HL-60 (cell line): Measurements from ENCODE around the gene TSPAN11.

Source experiments
- DNase-seq, 2 experiments: peaks; one replicate each; pipeline ENCODE4 v3.0.0-alpha.2; 2010 to 2020; ENCODE audit warnings: low read depth in 1 of 2, low spot score in 1 of 2
- H3K27ac ChIP-seq: fragments of 250-450 bp; sonication (Bioruptor Pico); replicated peaks from 2 replicates; pipeline ENCODE4 v1.5.1; 2020; ENCODE audit warnings: mild to moderate bottlenecking, moderate library complexity
- H3K27me3 ChIP-seq: fragments of 250-450 bp; sonication (Bioruptor Pico); 2 replicates; pipeline ENCODE4 v1.5.1; 2021; ENCODE audit warnings: mild to moderate bottlenecking, moderate library complexity; ENCODE audit not compliant: insufficient read depth, poor library complexity, severe bottlenecking
- H3K4me3 ChIP-seq: replicated peaks from 2 replicates; pipeline ENCODE4 v1.5.1; 2011; ENCODE audit warnings: mild to moderate bottlenecking, control low read depth, low read length; ENCODE audit not compliant: insufficient read depth
- CTCF ChIP-seq: IDR thresholded peaks from one replicate; pipeline ENCODE4 v1.5.1; 2011; ENCODE audit warnings: low read length, control low read depth, inconsistent platforms; ENCODE audit not compliant: insufficient read depth
- GABPA ChIP-seq: IDR thresholded peaks from 2 replicates; pipeline ENCODE4 v1.6.1; 2012; ENCODE audit warnings: low read depth
- POLR2AphosphoS5 ChIP-seq: IDR thresholded peaks from 2 replicates; pipeline ENCODE4 v1.6.1; 2012; ENCODE audit warnings: low read depth
- REST ChIP-seq: IDR thresholded peaks from 2 replicates; pipeline ENCODE4 v1.6.1; 2012; ENCODE audit warnings: low read depth; ENCODE audit not compliant: insufficient replicate concordance
- SPI1 ChIP-seq: IDR thresholded peaks from 2 replicates; pipeline ENCODE4 v1.6.1; 2012; ENCODE audit warnings: low read depth, mild to moderate bottlenecking, borderline replicate concordance

TSPAN11 gene

GRCh38 chr12:30973175-30973574 lies 46.6 kb downstream of the TSPAN11 start:
- no peak overlapping the region for H3K4me3 ChIP-seq

DNA sequence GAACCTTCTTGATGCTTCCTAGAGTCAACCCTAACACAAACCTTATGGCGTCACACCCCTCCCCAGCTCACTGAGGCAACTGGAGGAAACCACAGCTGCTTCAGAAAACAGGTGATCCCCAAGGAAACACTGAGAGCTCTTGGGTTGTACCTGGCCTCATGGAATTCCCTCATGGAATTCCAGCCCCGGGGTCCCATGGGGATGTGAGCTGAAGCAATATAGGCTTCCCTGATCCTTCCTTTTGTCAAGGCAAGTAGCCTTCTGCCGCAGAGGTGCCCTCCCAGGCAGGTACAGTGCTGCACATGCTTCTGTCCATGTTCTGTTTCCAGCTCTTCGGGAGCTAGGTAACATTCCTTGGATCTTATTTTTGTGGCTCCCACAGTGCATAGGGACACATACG lies 47.3 kb downstream of the TSPAN11 start:
- Histone ChIP-seq H3K27ac (no peak overlapping the region), H3K4me3 (no peak overlapping the region), H3K27me3 (no peaks in the 10 kb centered on the region)
- no peak for TF ChIP-seq CTCF
- TF ChIP-seq GABPA = no peak
- no peak for TF ChIP-seq SPI1
- TF ChIP-seq REST = no peak
- no peak for TF ChIP-seq POLR2AphosphoS5
- DNase-seq = no peak

More at GRCh38 chr12:30973175-30973574, 46.6 kb downstream of the TSPAN11 start:
- no peak for TF ChIP-seq REST
- TF ChIP-seq POLR2AphosphoS5 = no peak
- TF ChIP-seq SPI1 = no peak
- no peak for TF ChIP-seq GABPA
- TF ChIP-seq CTCF = no peak
- Histone ChIP-seq H3K27ac (no peak overlapping the region), H3K27me3 (no peaks in the 10 kb centered on the region)
- no peak for DNase-seq

- Histone ChIP-seq H3K4me3 (no peak overlapping the region), H3K27me3 (no peaks in the 10 kb centered on the region), H3K27ac (no peak overlapping the region)
- no peak for DNase-seq
- TF ChIP-seq POLR2AphosphoS5 (no peak), REST (no peak), SPI1 (no peak), CTCF (no peak), GABPA (no peak)
Measured at GRCh38 chr12:30974746-30975500, 48.4 kb downstream of the TSPAN11 start.
